Astrocyte (in vitro differentiated cells and primary cell): ENCODE results near the gene RNF6.

Experiments used
- CTCF ChIP-seq: IDR thresholded peaks from 2 replicates; pipeline ENCODE4 v1.5.1; 2011; ENCODE audit warnings: low read depth, mild to moderate bottlenecking, inconsistent platforms, low read length, moderate library complexity; ENCODE audit not compliant: insufficient read depth
- EZH2 ChIP-seq: IDR thresholded peaks from 2 replicates; pipeline ENCODE4 v1.6.1; 2012; ENCODE audit warnings: mild to moderate bottlenecking, low read length, inconsistent platforms; ENCODE audit not compliant: insufficient read depth

- TF ChIP-seq CTCF (no peak), EZH2 (no peak)
These were observed 37.5 kb upstream of the RNF6 start for GRCh38 chr13:26259634-26260033.
